Epithelial cell of proximal tubule (primary cell): Measurements from ENCODE around the gene SLC6A19. TPM values are rescaled to one million over a fixed set of nuclear protein-coding genes. Genes with fewer than 3 reads are reported as not detected.
"Not testable (repeated sequence)": the region's sequence is repeated elsewhere in the genome, so short reads cannot be mapped to it uniquely, and the experiment has no call there.

ENCODE experiments used
- DNase-seq: peaks from one replicate; pipeline ENCODE4 v3.0.0-alpha.2; 2011; ENCODE audit warnings: low read depth
- H3K4me3 ChIP-seq: 2 replicates; pipeline ENCODE4 v1.5.1; 2011; ENCODE audit warnings: low read depth, mild to moderate bottlenecking, low read length
- total RNA-seq: library from RNA; depleted of rRNA; stranded (reverse); fragments of >200 nt; gene quantifications from 2 replicates; pipeline ENCODE4 v1.2.3, GENCODE V29; 2015
- TF ChIP-seq, protein P1 (sequence below): conservative IDR thresholded peaks from 2 replicates; pipeline ENCODE4 v1.5.1; 2012; ENCODE audit warnings: low read depth, mild to moderate bottlenecking, low read length

Gene SLC6A19
- total RNA-seq, 1 donor from 2014 or later, result not detected

DNA sequence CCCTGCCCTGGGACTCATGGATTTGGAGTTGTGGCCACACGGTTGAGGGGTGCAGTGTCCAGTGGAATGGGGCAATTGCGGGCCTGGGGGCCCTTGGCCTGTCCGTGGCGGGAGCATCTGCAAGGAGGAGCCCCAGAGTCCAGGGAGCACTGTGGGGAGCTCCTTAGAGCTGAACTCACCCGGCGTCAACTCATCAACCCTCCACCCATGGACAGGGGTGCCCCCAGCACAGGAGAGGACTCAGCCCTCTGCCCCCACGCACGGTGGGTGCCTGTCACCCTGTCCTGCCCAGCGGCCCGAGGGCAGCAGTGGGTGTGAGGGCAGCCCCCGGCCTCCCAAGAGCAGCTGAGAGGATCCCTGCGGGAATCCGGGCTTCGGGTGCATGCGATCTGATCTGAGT, 23.2 kb downstream of the SLC6A19 start:
- DNase-seq, result no peak
- TF ChIP-seq, protein P1, sequence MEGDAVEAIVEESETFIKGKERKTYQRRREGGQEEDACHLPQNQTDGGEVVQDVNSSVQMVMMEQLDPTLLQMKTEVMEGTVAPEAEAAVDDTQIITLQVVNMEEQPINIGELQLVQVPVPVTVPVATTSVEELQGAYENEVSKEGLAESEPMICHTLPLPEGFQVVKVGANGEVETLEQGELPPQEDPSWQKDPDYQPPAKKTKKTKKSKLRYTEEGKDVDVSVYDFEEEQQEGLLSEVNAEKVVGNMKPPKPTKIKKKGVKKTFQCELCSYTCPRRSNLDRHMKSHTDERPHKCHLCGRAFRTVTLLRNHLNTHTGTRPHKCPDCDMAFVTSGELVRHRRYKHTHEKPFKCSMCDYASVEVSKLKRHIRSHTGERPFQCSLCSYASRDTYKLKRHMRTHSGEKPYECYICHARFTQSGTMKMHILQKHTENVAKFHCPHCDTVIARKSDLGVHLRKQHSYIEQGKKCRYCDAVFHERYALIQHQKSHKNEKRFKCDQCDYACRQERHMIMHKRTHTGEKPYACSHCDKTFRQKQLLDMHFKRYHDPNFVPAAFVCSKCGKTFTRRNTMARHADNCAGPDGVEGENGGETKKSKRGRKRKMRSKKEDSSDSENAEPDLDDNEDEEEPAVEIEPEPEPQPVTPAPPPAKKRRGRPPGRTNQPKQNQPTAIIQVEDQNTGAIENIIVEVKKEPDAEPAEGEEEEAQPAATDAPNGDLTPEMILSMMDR, result no peak
- H3K4me3 ChIP-seq, result no peak overlapping the region

DNA sequence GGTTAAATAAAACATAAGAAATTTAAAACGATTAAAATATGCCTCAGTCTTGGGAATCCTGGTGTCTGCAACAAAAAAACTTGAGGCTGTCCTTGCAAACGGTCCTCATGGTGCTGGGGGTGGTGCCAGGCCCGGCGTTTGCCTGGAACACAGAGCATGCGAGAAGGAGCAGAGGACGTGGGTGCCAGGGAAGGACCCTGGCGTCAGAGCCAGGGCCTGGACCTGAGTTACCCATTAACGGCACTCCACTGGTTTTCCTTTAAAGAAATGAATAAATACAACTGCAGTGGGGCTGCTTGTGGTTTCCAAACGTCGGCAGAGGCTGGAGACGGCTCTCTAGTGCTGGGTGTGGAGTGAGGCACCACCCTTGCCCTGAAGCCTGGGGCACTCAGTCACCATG, 23.7 kb downstream of the SLC6A19 start, which contains the start of gene SLC6A18:
Gene SLC6A18, plus strand, starts transcription at position 301 of the 400 bp plus-strand sequence. Its CDS starts 97 bp downstream, at position 398.
- TF ChIP-seq, protein P1, result no peak
- no peak for DNase-seq
- no peak within 1 kb of the TSS for H3K4me3 ChIP-seq

DNA sequence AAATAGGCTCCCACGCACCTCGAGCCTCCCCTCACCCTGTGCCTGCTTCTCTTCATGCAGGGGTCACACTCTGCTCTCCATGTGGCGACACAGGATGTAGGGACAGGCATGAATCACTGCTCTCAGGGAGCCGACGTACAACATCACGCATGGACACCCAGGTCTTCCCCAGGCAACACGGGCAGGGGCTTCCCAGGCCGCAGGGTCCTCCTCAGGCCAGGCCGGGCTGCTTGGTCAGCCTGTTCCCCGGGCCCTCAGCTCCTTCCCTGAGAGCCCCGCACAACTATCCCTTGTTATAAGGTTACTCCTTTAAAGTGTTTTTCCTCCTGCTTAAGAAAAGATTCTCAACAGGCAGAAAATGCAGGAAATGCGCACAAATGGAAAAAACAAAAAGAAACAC, 24.8 kb downstream of the SLC6A19 start:
- DNase-seq, result no peak
- no peak overlapping the region for H3K4me3 ChIP-seq
- TF ChIP-seq, protein P1, result no peak

DNA sequence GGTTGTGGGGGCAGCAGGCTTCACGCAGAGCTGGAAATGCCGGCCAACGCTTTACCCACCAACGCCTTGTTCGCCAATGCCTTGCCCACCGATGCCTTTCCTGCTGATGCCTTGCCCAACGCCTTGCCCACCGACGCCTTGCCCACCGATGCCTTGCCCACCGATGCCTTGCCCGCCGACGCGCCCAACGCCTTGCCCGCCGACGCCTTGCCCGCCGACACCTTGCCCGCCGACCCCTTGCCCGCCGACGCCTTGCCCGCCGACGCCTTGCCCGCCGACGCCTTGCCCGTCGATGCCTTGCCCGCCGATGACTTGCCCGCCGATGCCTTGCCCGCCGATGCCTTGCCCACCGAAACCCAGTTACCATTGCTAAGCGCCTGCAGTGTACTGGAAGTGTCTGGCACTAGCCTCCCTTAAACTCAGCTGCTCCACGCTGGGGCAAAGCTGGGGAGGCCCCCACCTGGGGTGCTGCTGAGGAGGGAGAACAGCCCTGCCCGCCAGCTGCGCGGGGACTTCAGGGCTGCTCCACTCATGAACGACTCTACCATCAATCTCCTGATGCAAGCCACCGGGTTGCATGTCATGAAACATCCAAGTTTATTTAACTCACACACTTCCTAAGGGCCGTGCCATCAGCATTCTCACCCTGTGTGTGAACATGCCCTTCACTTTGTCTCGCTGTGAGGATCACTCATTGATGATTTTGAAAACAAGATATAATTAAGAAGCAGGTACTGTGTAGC, 25.6 kb downstream of the SLC6A19 start:
- no peak for DNase-seq
- no peak overlapping the region for H3K4me3 ChIP-seq
- TF ChIP-seq, protein P1, result no peak

DNA sequence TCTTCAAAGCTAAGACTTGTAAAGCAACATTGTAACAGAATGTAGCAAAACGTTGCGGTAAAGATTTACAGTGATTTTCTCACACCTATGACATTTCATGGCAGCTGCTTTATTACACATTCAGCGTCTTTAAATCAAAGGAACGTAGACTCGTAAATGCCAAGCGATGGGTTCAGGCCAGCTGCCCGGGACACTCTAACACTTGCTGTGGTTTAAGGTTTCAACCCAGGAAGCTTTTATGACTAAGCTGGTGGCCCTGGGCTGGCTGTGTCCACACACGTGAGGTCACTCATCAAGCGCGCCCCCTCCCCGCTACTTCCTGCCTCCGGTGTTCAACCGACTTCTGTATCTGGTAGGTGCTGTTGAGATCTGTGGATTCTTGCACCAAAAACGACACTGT, 26.3 kb downstream of the SLC6A19 start:
- TF ChIP-seq, protein P1, result no peak
- no peak overlapping the region for H3K4me3 ChIP-seq
- no peak for DNase-seq

DNA sequence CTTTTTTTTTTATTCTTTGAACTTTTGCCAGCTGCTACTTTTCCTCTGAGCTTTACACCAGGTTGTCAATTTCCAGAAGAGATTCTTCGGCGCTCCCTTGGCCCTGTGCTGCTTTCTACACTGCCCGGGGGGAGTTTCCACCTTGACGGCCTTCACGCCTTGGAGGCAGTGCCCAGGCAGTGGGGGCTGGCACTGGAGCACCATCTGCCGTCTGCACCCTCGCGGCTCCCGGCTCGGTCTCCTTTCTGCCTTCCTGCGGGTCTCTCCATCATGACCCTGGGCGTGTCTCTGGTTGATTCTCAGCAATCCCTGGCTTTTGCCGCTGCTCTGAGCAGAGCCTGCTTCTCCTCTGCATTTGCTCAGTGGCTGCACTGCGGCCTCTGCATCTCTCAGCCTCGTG, 26.7 kb downstream of the SLC6A19 start:
- TF ChIP-seq, protein P1, result no peak
- DNase-seq, result no peak
- no peak overlapping the region for H3K4me3 ChIP-seq

DNA sequence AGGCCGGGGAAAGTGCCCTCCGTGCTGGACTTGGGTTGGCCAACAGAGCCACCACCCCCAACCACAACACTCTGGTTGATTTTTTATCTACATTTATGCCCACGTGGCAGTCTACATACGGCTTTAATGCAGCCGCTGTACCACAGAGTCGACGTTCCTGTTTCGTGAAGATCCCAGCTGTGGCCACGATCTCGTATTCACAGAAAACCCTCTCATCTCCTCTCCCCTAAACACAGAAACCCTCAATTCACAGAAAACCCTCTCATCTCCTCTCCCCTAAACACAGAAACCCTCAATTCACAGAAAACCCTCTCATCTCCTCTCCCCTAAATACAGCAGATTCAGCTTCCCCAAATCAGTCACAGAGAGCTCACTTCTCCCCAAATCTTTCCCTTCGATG, 27.6 kb downstream of the SLC6A19 start:
- H3K4me3 ChIP-seq, DNase-seq: not testable (repeated sequence)
